Spleen (tissue), 7 donors: ENCODE results near the gene MYBPHL.

Source experiments
- POLR2A ChIP-seq, 3 donors: fragments of 450-650 bp; IDR thresholded peaks; one replicate each; pipeline ENCODE4 v1.5.1; 2017; ENCODE audit warnings: antibody characterized with exemption in 3 of 3, mild to moderate bottlenecking in 1 of 3
- TF ChIP-seq, protein P1 (sequence below), 11 experiments: fragments of 200-600 bp in 7 of 11; fragments of 450-650 bp in 4 of 11; sonication (generic) in 4 of 11; IDR thresholded peaks in 8 of 11; conservative IDR thresholded peaks in 3 of 11; 1 replicate in 7 of 11; 2 replicates in 4 of 11; pipeline versions ENCODE4 v1.4.0 to v1.8.0; 2016 to 2021; ENCODE audit warnings: antibody characterized with exemption in 11 of 11, inconsistent platforms in 4 of 11, mild to moderate bottlenecking in 1 of 11
- donor health status: DM: no; HTN: no; CAD: no; lungs with moderate emphysema.
- donor health status: DM: no; HTN: no; CAD: no.
- donor health status: DM: no; HTN: no; CAD: no.

DNA sequence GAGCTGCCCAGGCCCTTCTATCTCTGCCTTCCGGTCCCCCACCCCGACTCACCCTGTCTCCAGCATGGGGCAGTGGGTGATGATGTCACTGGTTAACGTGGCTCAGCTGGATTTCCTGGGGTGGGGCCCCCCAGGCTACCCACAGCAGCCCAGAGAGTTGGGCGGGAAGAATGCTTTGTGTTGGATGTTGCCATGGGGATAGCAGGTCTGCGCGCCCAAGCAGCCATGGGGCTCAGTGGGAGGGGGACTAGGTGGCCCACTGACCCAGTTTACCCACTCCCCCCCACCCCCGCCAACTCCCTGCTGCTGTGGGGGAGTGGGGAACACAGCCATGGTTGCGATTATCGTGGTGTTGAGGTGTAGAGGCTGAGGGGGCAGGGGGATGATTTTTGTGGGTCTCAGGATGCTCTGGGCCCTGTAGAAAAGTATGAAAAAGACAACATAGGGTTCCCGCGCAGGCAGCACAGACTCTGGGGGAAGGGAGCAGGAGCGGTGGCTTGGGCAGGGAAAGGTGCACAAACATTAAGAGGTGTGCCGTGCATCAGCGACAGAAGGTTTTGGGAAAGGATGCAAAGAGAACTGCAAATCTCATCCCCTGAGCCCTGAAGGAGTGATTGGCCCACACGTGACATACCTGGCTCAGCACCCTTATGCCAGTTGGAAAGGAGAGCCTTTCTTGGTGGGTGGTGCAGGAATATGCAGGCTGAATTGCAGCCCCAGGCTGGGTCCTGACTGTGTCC, 49.0 kb downstream of the MYBPHL start:
- TF ChIP-seq, protein P1, sequence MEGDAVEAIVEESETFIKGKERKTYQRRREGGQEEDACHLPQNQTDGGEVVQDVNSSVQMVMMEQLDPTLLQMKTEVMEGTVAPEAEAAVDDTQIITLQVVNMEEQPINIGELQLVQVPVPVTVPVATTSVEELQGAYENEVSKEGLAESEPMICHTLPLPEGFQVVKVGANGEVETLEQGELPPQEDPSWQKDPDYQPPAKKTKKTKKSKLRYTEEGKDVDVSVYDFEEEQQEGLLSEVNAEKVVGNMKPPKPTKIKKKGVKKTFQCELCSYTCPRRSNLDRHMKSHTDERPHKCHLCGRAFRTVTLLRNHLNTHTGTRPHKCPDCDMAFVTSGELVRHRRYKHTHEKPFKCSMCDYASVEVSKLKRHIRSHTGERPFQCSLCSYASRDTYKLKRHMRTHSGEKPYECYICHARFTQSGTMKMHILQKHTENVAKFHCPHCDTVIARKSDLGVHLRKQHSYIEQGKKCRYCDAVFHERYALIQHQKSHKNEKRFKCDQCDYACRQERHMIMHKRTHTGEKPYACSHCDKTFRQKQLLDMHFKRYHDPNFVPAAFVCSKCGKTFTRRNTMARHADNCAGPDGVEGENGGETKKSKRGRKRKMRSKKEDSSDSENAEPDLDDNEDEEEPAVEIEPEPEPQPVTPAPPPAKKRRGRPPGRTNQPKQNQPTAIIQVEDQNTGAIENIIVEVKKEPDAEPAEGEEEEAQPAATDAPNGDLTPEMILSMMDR (IDR thresholded peaks at IDR 0.05 in 8 of 11, conservative IDR thresholded peaks at IDR 0.05 in 3 of 11) = no peak
- no peak for TF ChIP-seq POLR2A (IDR thresholded peaks at IDR 0.05)
